ENCODE measurements around the gene PTPRA.
"Not testable (repeated sequence)": the region's sequence is repeated elsewhere in the genome, so short reads cannot be mapped to it uniquely, and the experiment has no call there.

Gene PTPRA

GRCh38 chr20:2889797-2890196 is 16.5 kb downstream of the PTPRA start:
- no peak for DNase-seq (ENCODE audit: low read depth in 2 of 2)

GRCh38 chr20:2890742-2891141 is 17.5 kb downstream of the PTPRA start:
- no peak for DNase-seq (ENCODE audit: low read depth in 2 of 2)

- DNase-seq (ENCODE audit: low read depth in 2 of 2), result no peak
These were observed 18.1 kb downstream of the PTPRA start for GRCh38 chr20:2891343-2891742.

- no peak for DNase-seq (ENCODE audit: low read depth in 2 of 2)
These were observed 19.1 kb downstream of the PTPRA start for GRCh38 chr20:2892376-2892775.

- no peak for DNase-seq (ENCODE audit: low read depth in 2 of 2)
These were observed 20.9 kb downstream of the PTPRA start for GRCh38 chr20:2894221-2894620.

- DNase-seq (ENCODE audit: low read depth in 2 of 2), result not testable (repeated sequence)
These were observed 21.9 kb downstream of the PTPRA start for GRCh38 chr20:2895154-2895553.

- no peak for DNase-seq (ENCODE audit: low read depth in 2 of 2)
These were observed 26.0 kb downstream of the PTPRA start for GRCh38 chr20:2899243-2899642.

- DNase-seq (ENCODE audit: low read depth in 2 of 2), result no peak
These were observed 27.7 kb downstream of the PTPRA start for GRCh38 chr20:2900845-2901592.

GRCh38 chr20:2902291-2902690 is 29.0 kb downstream of the PTPRA start:
- DNase-seq (ENCODE audit: low read depth in 2 of 2), result no peak

GRCh38 chr20:2902818-2903217 is 29.5 kb downstream of the PTPRA start:
- DNase-seq (ENCODE audit: low read depth in 2 of 2), result no peak

GRCh38 chr20:2903686-2904085 is 30.4 kb downstream of the PTPRA start:
- no peak for DNase-seq (ENCODE audit: low read depth in 2 of 2)

GRCh38 chr20:2907519-2907918 is 34.2 kb downstream of the PTPRA start:
- DNase-seq (ENCODE audit: low read depth in 2 of 2), result no peak

- DNase-seq (ENCODE audit: low read depth in 2 of 2), result no peak
These were observed 36.7 kb downstream of the PTPRA start for GRCh38 chr20:2909953-2910352.

GRCh38 chr20:2911200-2911599 is 37.9 kb downstream of the PTPRA start:
- no peak for DNase-seq (ENCODE audit: low read depth in 2 of 2)

GRCh38 chr20:2914160-2914559 is 40.9 kb downstream of the PTPRA start:
- no peak for DNase-seq (ENCODE audit: low read depth in 2 of 2)

GRCh38 chr20:2917266-2917665 is 44.0 kb downstream of the PTPRA start:
- no peak for DNase-seq (ENCODE audit: low read depth in 2 of 2)

GRCh38 chr20:2918096-2919049 is 45.1 kb downstream of the PTPRA start:
- DNase-seq (ENCODE audit: low read depth in 2 of 2), result no peak

GRCh38 chr20:2919518-2920245 is 46.4 kb downstream of the PTPRA start:
- no peak for DNase-seq (ENCODE audit: low read depth in 2 of 2)

- DNase-seq (ENCODE audit: low read depth in 2 of 2), result no peak
These were observed 47.2 kb downstream of the PTPRA start for GRCh38 chr20:2920473-2920872.

GRCh38 chr20:2921506-2921905 is 48.2 kb downstream of the PTPRA start:
- no peak for DNase-seq (ENCODE audit: low read depth in 2 of 2)

- no peak for DNase-seq (ENCODE audit: low read depth in 2 of 2)
These were observed 49.7 kb downstream of the PTPRA start for GRCh38 chr20:2922957-2923356.

- DNase-seq (ENCODE audit: low read depth in 2 of 2), result no peak
These were observed 57.3 kb downstream of the PTPRA start for GRCh38 chr20:2930538-2930937.
